SK-N-SH (cell line): Measurements from ENCODE around the gene ELAVL2. TPM values are rescaled to one million over a fixed set of nuclear protein-coding genes. Genes with fewer than 3 reads are reported as not detected.

Experiments
- CTCF ChIA-PET: fragments of 300-600, 350-600 bp; formaldehyde crosslinking; extraction: SDS; loops from one replicate; lab custom pipeline; 2021; lab: Yijun Ruan, JAX
- POLR2A ChIA-PET: fragments of 350-600 bp; sonication (Branson Sonifier 250); formaldehyde crosslinking; extraction: SDS; loops from one replicate; lab custom pipeline; 2020; ENCODE audit warnings: antibody characterized with exemption, inconsistent platforms; lab: Yijun Ruan, JAX
- DNase-seq: peaks from one replicate; pipeline ENCODE4 v3.0.0; 2012
- H2AFZ ChIP-seq: fragments of 200-600 bp; sonication (generic); 2 replicates; pipeline ENCODE4 v1.8.1; 2016; ENCODE audit warnings: antibody characterized with exemption, mild to moderate bottlenecking, low read depth
- H3F3A ChIP-seq: fragments of 200-600 bp; sonication (generic); replicated peaks from 2 replicates; pipeline ENCODE3; 2016; ENCODE audit warnings: antibody characterized with exemption, mild to moderate bottlenecking; ENCODE audit not compliant: insufficient read depth
- H3K27ac ChIP-seq, 2 experiments: fragments of 200-500 bp in 1 of 2; fragments of 200-600 bp in 1 of 2; sonication (Bioruptor generic) in 1 of 2; sonication (generic), shearing (Covaris generic) in 1 of 2; 2 replicates each; pipeline versions ENCODE4 v1.5.1 to v1.6.1; 2014 to 2016; ENCODE audit warnings: low read depth in 2 of 2, inconsistent platforms in 1 of 2, low read length in 1 of 2, mild to moderate bottlenecking in 1 of 2, mixed read lengths in 1 of 2
- H3K27me3 ChIP-seq: fragments of 200-600 bp; sonication (generic), shearing (Covaris generic); 2 replicates; pipeline ENCODE4 v1.6.1; 2016; ENCODE audit warnings: mixed run types; ENCODE audit not compliant: insufficient read depth
- H3K36me3 ChIP-seq, 2 experiments: fragments of 200-500 bp in 1 of 2; fragments of 200-600 bp in 1 of 2; sonication (Bioruptor generic) in 1 of 2; sonication (generic) in 1 of 2; replicated peaks in 1 of 2; 2 replicates each; pipeline versions ENCODE3 to v1.5.1; 2014 to 2016; ENCODE audit warnings: low read length in 1 of 2, mild to moderate bottlenecking in 1 of 2; ENCODE audit not compliant: insufficient read depth in 2 of 2, control insufficient read depth in 1 of 2
- H3K4me1 ChIP-seq, 2 experiments: fragments of 200-500 bp in 1 of 2; fragments of 200-600 bp in 1 of 2; sonication (Bioruptor generic) in 1 of 2; sonication (generic), shearing (Covaris generic) in 1 of 2; 2 replicates each; pipeline versions ENCODE4 v1.5.1 to v1.6.1; 2014 to 2016; ENCODE audit warnings: low read depth in 1 of 2, low read length in 1 of 2, mixed run types in 1 of 2; ENCODE audit not compliant: insufficient read depth in 2 of 2, control insufficient read depth in 1 of 2
- H3K4me2 ChIP-seq: fragments of 200-600 bp; sonication (generic), shearing (Covaris generic); 2 replicates; pipeline ENCODE4 v1.6.1; 2017; ENCODE audit warnings: mixed run types
- H3K4me3 ChIP-seq, 2 experiments: fragments of 200-500 bp in 1 of 2; fragments of 200-600 bp in 1 of 2; sonication (Bioruptor generic) in 1 of 2; sonication (generic), shearing (Covaris generic) in 1 of 2; 2 replicates each; pipeline versions ENCODE4 v1.5.1 to v1.8.1; 2014 to 2016; ENCODE audit warnings: low read depth in 2 of 2, inconsistent platforms in 1 of 2, low read length in 1 of 2, mild to moderate bottlenecking in 1 of 2, mixed read lengths in 1 of 2, moderate library complexity in 1 of 2
- H3K79me2 ChIP-seq: fragments of 200-600 bp; sonication (generic); 2 replicates; pipeline ENCODE4 v1.8.1; 2017; ENCODE audit warnings: mild to moderate bottlenecking; ENCODE audit not compliant: insufficient read depth
- H3K9ac ChIP-seq: fragments of 200-600 bp; sonication (generic); 2 replicates; pipeline ENCODE4 v1.6.1; 2017; ENCODE audit warnings: mixed run types
- H3K9me2 ChIP-seq: fragments of 200-600 bp; sonication (generic); 2 replicates; pipeline ENCODE4 v1.6.1; 2017; ENCODE audit warnings: mixed run types
- H3K9me3 ChIP-seq: fragments of 200-600 bp; sonication (generic); 2 replicates; pipeline ENCODE4 v1.6.1; 2017; ENCODE audit warnings: mixed run types, mild to moderate bottlenecking, moderate library complexity
- H4K20me1 ChIP-seq: fragments of 200-600 bp; sonication (generic); 2 replicates; pipeline ENCODE4 v1.6.1; 2017; ENCODE audit warnings: mild to moderate bottlenecking, mixed run types; ENCODE audit not compliant: insufficient read depth
- CTCF ChIP-seq: fragments of 200-600 bp; sonication (generic); IDR thresholded peaks from 2 replicates; pipeline ENCODE4 v1.6.1; 2017; ENCODE audit warnings: antibody characterized with exemption, mild to moderate bottlenecking, moderate library complexity
- NFIC ChIP-seq: IDR thresholded peaks from 2 replicates; pipeline ENCODE4 v1.4.0; 2012; ENCODE audit warnings: borderline replicate concordance
- REST ChIP-seq: IDR thresholded peaks from 2 replicates; pipeline ENCODE4 v1.6.1; 2012; ENCODE audit warnings: mild to moderate bottlenecking, low read depth, low read length, moderate library complexity
- USF2 ChIP-seq: fragments of 150-350 bp; IDR thresholded peaks from 2 replicates; pipeline ENCODE4 v1.6.1; 2017; ENCODE audit warnings: antibody characterized with exemption, low read length, low read depth, borderline replicate concordance
- WGBS: methylation state at CpG from one replicate; pipeline ENCODE4 v1.1.6; 2017; ENCODE audit warnings: low lambda C conversion rate; 5-methylcytosine and 5-hydroxymethylcytosine counted together
- polyA plus RNA-seq, 3 experiments: library from polyadenylated mRNA; depleted of rRNA; stranded (reverse); fragments of >200 nt; gene quantifications; 2 replicates each; pipeline ENCODE4 v1.2.3, GENCODE V29; 2012

Gene ELAVL2
- polyA plus RNA-seq, 1 of the 3 experiments (the other 2 are of a cell fraction): 0.15 TPM

GRCh38 chr9:23842565-23843129, 16.6 kb upstream of the ELAVL2 start:
- DNase-seq: no peak
- POLR2A ChIA-PET: no interaction called here

More at GRCh38 chr9:23842565-23843129, 16.6 kb upstream of the ELAVL2 start:
- TF ChIP-seq USF2: no peak
- peak; percentile 30; the same call in 1 of the 2 replicates for TF ChIP-seq CTCF
- no peak for TF ChIP-seq REST
- TF ChIP-seq NFIC: no peak
- H4K20me1 ChIP-seq: no peaks in the 10 kb centered on the region
- H3K4me2 ChIP-seq: no peak overlapping the region
- no peaks in the 10 kb centered on the region for H3F3A ChIP-seq
- H3K4me3 ChIP-seq: no peak overlapping the region
- no peaks in the 10 kb centered on the region for H3K79me2 ChIP-seq
- no peaks in the 10 kb centered on the region for H3K9me3 ChIP-seq
- H2AFZ ChIP-seq: no peak overlapping the region
- H3K36me3 ChIP-seq: no peaks in the 10 kb centered on the region
- H3K4me1 ChIP-seq: no peaks in the 10 kb centered on the region
- WGBS: 22% methylated on average over 1 of the region's 1 CpG
- no peak overlapping the region for H3K9ac ChIP-seq
- H3K9me2 ChIP-seq: no peaks in the 10 kb centered on the region
- H3K27me3 ChIP-seq: no peaks in the 10 kb centered on the region
- CTCF ChIA-PET: interaction anchor here (0.6 to 2.1 kb wide), 6 partner anchors 9 to 92 kb away, joined by 3 to 9 read pairs (median 5); partner anchors contain the start of gene ELAVL2
- H3K27ac ChIP-seq: no peak overlapping the region
